ENCODE results near the gene PLD4. TPM values are rescaled to one million over a fixed set of nuclear protein-coding genes. Genes with fewer than 3 reads are reported as not detected.

PLD4 gene, protein sequence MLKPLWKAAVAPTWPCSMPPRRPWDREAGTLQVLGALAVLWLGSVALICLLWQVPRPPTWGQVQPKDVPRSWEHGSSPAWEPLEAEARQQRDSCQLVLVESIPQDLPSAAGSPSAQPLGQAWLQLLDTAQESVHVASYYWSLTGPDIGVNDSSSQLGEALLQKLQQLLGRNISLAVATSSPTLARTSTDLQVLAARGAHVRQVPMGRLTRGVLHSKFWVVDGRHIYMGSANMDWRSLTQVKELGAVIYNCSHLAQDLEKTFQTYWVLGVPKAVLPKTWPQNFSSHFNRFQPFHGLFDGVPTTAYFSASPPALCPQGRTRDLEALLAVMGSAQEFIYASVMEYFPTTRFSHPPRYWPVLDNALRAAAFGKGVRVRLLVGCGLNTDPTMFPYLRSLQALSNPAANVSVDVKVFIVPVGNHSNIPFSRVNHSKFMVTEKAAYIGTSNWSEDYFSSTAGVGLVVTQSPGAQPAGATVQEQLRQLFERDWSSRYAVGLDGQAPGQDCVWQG
- total RNA-seq (10 to 100 TPM; 12.9 to 30.7 TPM), polyA plus RNA-seq (ENCODE audit: insufficient read length in 2 of 2) (10 to 100 TPM; 24.8 to 32.6 TPM)
- long read RNA-seq, donor 1, full-length matches to known transcripts: 6 of 6 reads
- long read RNA-seq, donor 1, partial matches to known transcripts: 0 of 6 reads
- long read RNA-seq, donor 1, other reads (novel, unspliced or antisense): 0 of 6 reads
- long read RNA-seq, donor 2, full-length matches to known transcripts: 7 of 7 reads
- long read RNA-seq, donor 2, partial matches to known transcripts: 0 of 7 reads
- long read RNA-seq, donor 2, other reads (novel, unspliced or antisense): 0 of 7 reads
- long read RNA-seq, donor 3, partial matches to known transcripts: 0 of 1 reads
- long read RNA-seq, donor 3, other reads (novel, unspliced or antisense): 0 of 1 reads
- long read RNA-seq, donor 4, full-length matches to known transcripts: 1 of 1 reads
- long read RNA-seq, donor 4, partial matches to known transcripts: 0 of 1 reads
- long read RNA-seq, donor 4, other reads (novel, unspliced or antisense): 0 of 1 reads

DNA sequence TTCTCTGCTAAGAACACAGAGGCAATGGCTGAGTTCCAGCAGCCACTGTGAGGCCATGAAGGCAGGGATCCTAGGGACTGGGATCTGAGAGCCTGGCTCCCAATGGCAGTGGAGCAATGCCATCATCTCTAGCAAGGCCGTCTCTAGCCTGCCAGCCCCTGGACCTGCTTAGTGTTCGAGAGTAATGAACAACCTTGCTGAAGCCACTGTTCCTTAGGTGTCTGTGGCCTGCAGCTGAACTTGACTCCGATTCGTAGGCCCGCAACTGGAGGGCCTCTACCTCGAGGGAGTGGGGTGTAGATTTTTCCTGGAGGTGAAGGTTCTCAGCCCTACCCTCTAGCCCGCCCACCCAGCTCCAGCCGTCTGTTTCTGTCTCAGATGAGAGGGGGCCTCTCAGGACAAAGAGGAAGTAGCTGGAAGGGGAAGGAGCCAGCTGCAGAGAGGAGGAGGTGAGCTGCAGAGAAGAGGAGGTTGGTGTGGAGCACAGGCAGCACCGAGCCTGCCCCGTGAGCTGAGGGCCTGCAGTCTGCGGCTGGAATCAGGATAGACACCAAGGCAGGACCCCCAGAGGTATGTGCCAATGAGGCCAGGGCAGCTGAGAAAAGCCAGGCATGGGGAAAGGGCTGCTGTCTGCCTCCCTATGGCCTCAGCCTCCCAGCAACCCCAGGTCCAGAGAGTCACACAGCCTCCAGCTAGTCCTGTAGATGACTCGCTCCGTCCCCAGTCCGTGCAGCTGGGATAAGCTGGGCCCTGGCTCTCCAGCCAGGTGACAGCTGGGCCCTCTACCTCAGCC is at the start of gene PLD4:
Gene PLD4, plus strand, starts transcription at position 459 of the 793 bp plus-strand sequence. CDS start 2,262 bp downstream, outside the sequence.
- 80% methylated on average over 9 of the region's 14 CpGs for WGBS (ENCODE audit: insufficient coverage)
- Histone ChIP-seq H3K9me3 (ENCODE audit: control insufficient read depth, insufficient read depth, low read length) (no peaks in the 10 kb centered on the region), H3K27me3 (ENCODE audit: control insufficient read depth, insufficient read depth, low read length) (no peaks in the 10 kb centered on the region), H3K36me3 (ENCODE audit: control insufficient read depth, insufficient read depth, low read length) (peaks cover 10% of the 10 kb centered on the region), H3K4me1 (ENCODE audit: control insufficient read depth, insufficient read depth, low read length) (peaks cover 3% of the 10 kb centered on the region), H3K27ac (ENCODE audit: low read depth, low read length) (no peak within 1 kb of the TSS), H3K4me3 (ENCODE audit: low read depth, low read length) (no peak within 1 kb of the TSS)
- DNase-seq (ENCODE audit: low read depth in 4 of 6, low spot score in 6 of 6): no peak

DNA sequence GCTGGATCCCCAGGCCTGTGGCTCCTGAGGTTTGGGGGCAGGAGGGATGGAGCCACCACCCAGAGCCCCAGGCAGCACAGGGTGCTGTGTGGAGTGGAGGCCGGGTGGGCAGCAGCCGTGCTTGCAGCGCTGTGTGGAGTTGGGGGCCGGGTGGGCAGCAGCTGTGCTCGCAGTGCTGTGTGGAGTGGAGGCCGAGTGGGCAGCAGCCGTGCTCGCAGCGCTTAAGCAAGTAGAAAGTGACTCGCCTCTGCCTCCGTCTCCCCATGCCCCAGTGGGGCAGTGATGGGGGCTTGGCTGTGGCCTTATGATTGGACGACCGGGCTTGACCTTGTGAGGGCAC is 49.3 kb upstream of the PLD4 start:
- Histone ChIP-seq H3K9me3 (ENCODE audit: control insufficient read depth, insufficient read depth, low read length) (no peaks in the 10 kb centered on the region), H3K4me3 (ENCODE audit: low read depth, low read length) (no peak overlapping the region), H3K4me1 (ENCODE audit: control insufficient read depth, insufficient read depth, low read length) (peaks cover 13% of the 10 kb centered on the region), H3K27ac (ENCODE audit: low read depth, low read length) (no peak overlapping the region), H3K36me3 (ENCODE audit: control insufficient read depth, insufficient read depth, low read length) (peaks cover 96% of the 10 kb centered on the region), H3K27me3 (ENCODE audit: control insufficient read depth, insufficient read depth, low read length) (no peaks in the 10 kb centered on the region)
- 93% methylated on average over 9 of the region's 13 CpGs for WGBS (ENCODE audit: insufficient coverage)
- no peak for DNase-seq (ENCODE audit: low read depth in 4 of 6, low spot score in 6 of 6)

DNA sequence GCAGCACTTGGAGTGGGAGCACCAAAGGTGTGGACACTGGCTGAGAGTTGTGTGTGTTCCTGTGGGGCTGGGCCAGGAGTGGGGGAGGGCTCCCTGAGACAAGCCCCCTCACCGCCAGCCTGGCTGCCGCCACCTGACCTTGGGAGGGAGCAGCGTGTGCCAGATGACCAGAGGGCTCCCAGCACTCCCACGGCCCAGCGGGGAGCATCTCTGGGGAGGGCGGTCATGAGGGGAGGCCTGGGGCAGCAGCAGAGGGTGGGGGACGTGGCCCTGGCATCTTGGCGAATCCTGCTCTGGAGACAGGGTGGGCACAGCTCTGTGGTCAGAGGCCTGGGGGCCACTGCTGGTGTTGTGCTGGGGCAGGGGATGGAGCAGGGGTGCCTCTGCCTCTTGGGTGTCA is 48.9 kb upstream of the PLD4 start:
- no peaks in the 10 kb centered on the region for H3K27me3 ChIP-seq (ENCODE audit: control insufficient read depth, insufficient read depth, low read length)
- WGBS (ENCODE audit: insufficient coverage): 94% methylated on average over 7 of the region's 8 CpGs
- no peak overlapping the region for H3K27ac ChIP-seq (ENCODE audit: low read depth, low read length)
- no peak for DNase-seq (ENCODE audit: low read depth in 4 of 6, low spot score in 6 of 6)
- H3K36me3 ChIP-seq (ENCODE audit: control insufficient read depth, insufficient read depth, low read length): peaks cover 96% of the 10 kb centered on the region
- H3K4me3 ChIP-seq (ENCODE audit: low read depth, low read length): no peak overlapping the region
- H3K4me1 ChIP-seq (ENCODE audit: control insufficient read depth, insufficient read depth, low read length): peaks cover 13% of the 10 kb centered on the region
- H3K9me3 ChIP-seq (ENCODE audit: control insufficient read depth, insufficient read depth, low read length): no peaks in the 10 kb centered on the region

DNA sequence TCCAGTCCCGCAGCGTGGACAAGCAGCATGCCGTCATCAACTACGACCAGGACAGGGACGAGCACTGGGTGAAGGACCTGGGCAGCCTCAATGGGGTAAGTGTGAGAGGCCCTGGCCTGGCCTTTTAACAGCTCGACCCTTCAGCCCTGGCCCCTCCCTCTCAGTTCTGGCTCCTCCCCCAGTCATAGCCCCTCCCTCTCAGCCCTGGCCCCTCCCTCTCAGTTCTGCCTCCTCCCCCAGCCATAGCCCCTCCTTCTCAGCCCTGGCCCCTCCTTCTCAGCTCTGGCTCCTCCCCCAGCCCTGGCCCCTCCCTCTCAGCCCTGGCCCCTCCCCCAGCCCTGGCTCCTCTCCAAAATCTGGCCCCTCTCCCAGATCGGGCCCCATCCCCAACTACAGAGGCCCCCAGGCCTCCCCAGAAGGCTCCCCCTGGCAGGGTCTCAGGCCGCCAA is 48.4 kb upstream of the PLD4 start:
- Histone ChIP-seq H3K36me3 (ENCODE audit: control insufficient read depth, insufficient read depth, low read length) (peaks cover 96% of the 10 kb centered on the region), H3K4me3 (ENCODE audit: low read depth, low read length) (no peak overlapping the region), H3K27ac (ENCODE audit: low read depth, low read length) (no peak overlapping the region), H3K4me1 (ENCODE audit: control insufficient read depth, insufficient read depth, low read length) (peaks cover 13% of the 10 kb centered on the region), H3K9me3 (ENCODE audit: control insufficient read depth, insufficient read depth, low read length) (no peaks in the 10 kb centered on the region), H3K27me3 (ENCODE audit: control insufficient read depth, insufficient read depth, low read length) (no peaks in the 10 kb centered on the region)
- no peak for DNase-seq (ENCODE audit: low read depth in 4 of 6, low spot score in 6 of 6)
- 79% methylated on average over 7 of the region's 8 CpGs for WGBS (ENCODE audit: insufficient coverage)

- Histone ChIP-seq H3K9me3 (ENCODE audit: control insufficient read depth, insufficient read depth, low read length) (no peaks in the 10 kb centered on the region), H3K27me3 (ENCODE audit: control insufficient read depth, insufficient read depth, low read length) (no peaks in the 10 kb centered on the region), H3K27ac (ENCODE audit: low read depth, low read length) (no peak overlapping the region), H3K36me3 (ENCODE audit: control insufficient read depth, insufficient read depth, low read length) (peaks cover 96% of the 10 kb centered on the region), H3K4me1 (ENCODE audit: control insufficient read depth, insufficient read depth, low read length) (peaks cover 18% of the 10 kb centered on the region), H3K4me3 (ENCODE audit: low read depth, low read length) (no peak overlapping the region)
- 91% methylated on average over 10 of the region's 14 CpGs for WGBS (ENCODE audit: insufficient coverage)
- no peak for DNase-seq (ENCODE audit: low read depth in 4 of 6, low spot score in 6 of 6)
Measured at GRCh38 chr14:104877066-104877805, 47.4 kb upstream of the PLD4 start.

GRCh38 chr14:104877806-104878550 is 46.7 kb upstream of the PLD4 start:
- Histone ChIP-seq H3K4me3 (ENCODE audit: low read depth, low read length) (no peak overlapping the region), H3K9me3 (ENCODE audit: control insufficient read depth, insufficient read depth, low read length) (no peaks in the 10 kb centered on the region), H3K27ac (ENCODE audit: low read depth, low read length) (no peak overlapping the region), H3K36me3 (ENCODE audit: control insufficient read depth, insufficient read depth, low read length) (peaks cover 98% of the 10 kb centered on the region), H3K4me1 (ENCODE audit: control insufficient read depth, insufficient read depth, low read length) (peaks cover 12% of the 10 kb centered on the region), H3K27me3 (ENCODE audit: control insufficient read depth, insufficient read depth, low read length) (no peaks in the 10 kb centered on the region)
- 88% methylated on average over 26 of the region's 30 CpGs for WGBS (ENCODE audit: insufficient coverage)
- no peak for DNase-seq (ENCODE audit: low read depth in 4 of 6, low spot score in 6 of 6)

- Histone ChIP-seq H3K9me3 (ENCODE audit: control insufficient read depth, insufficient read depth, low read length) (no peaks in the 10 kb centered on the region), H3K27ac (ENCODE audit: low read depth, low read length) (no peak overlapping the region), H3K4me3 (ENCODE audit: low read depth, low read length) (no peak overlapping the region), H3K36me3 (ENCODE audit: control insufficient read depth, insufficient read depth, low read length) (peaks cover 98% of the 10 kb centered on the region), H3K27me3 (ENCODE audit: control insufficient read depth, insufficient read depth, low read length) (no peaks in the 10 kb centered on the region), H3K4me1 (ENCODE audit: control insufficient read depth, insufficient read depth, low read length) (peaks cover 8% of the 10 kb centered on the region)
- WGBS (ENCODE audit: insufficient coverage): 87% methylated on average over 14 of the region's 14 CpGs
- no peak for DNase-seq (ENCODE audit: low read depth in 4 of 6, low spot score in 6 of 6)
Measured at GRCh38 chr14:104878582-104878981, 46.1 kb upstream of the PLD4 start.

GRCh38 chr14:104879201-104879982 is 45.3 kb upstream of the PLD4 start:
- Histone ChIP-seq H3K36me3 (ENCODE audit: control insufficient read depth, insufficient read depth, low read length) (peaks cover 98% of the 10 kb centered on the region), H3K9me3 (ENCODE audit: control insufficient read depth, insufficient read depth, low read length) (no peaks in the 10 kb centered on the region), H3K4me3 (ENCODE audit: low read depth, low read length) (no peak overlapping the region), H3K4me1 (ENCODE audit: control insufficient read depth, insufficient read depth, low read length) (peaks cover 6% of the 10 kb centered on the region), H3K27me3 (ENCODE audit: control insufficient read depth, insufficient read depth, low read length) (no peaks in the 10 kb centered on the region), H3K27ac (ENCODE audit: low read depth, low read length) (no peak overlapping the region)
- no peak for DNase-seq (ENCODE audit: low read depth in 4 of 6, low spot score in 6 of 6)
- 88% methylated on average over 29 of the region's 29 CpGs for WGBS (ENCODE audit: insufficient coverage)
